GM19438 (cell line): Measurements from ENCODE around the gene PI3.
"Not testable (repeated sequence)": the region's sequence is repeated elsewhere in the genome, so short reads cannot be mapped to it uniquely, and the experiment has no call there.

Source experiments
- ATAC-seq: cut with Tn5 transposase; IDR thresholded peaks from one replicate; pipeline ENCODE4 v1.9.1; 2021; ENCODE audit warnings: low read depth; ENCODE audit not compliant: unreplicated experiment

PI3 gene

GRCh38 chr20:45174434-45175364, at the start of gene PI3:
TSS of gene PI3 (plus strand) at chr20:45174902. CDS start at chr20:45174923, 21 bp downstream.
- no peak for ATAC-seq

- no peak for ATAC-seq
These were observed 46.6 kb upstream of the PI3 start for GRCh38 chr20:45128099-45128498.

GRCh38 chr20:45136911-45137310, 37.8 kb upstream of the PI3 start:
- ATAC-seq = no peak

- no peak for ATAC-seq
These were observed 36.0 kb upstream of the PI3 start for GRCh38 chr20:45138561-45139300.

- not testable (repeated sequence) for ATAC-seq
These were observed 34.8 kb upstream of the PI3 start for GRCh38 chr20:45139733-45140375.

- no peak for ATAC-seq
These were observed 33.9 kb upstream of the PI3 start for GRCh38 chr20:45140836-45141235.

- ATAC-seq = no peak
These were observed 25.6 kb upstream of the PI3 start for GRCh38 chr20:45149062-45149461.

- ATAC-seq = no peak
These were observed 22.3 kb upstream of the PI3 start for GRCh38 chr20:45152405-45152804.

GRCh38 chr20:45153147-45153546, 21.6 kb upstream of the PI3 start:
- no peak for ATAC-seq

GRCh38 chr20:45153752-45154151, 20.9 kb upstream of the PI3 start:
- no peak for ATAC-seq

GRCh38 chr20:45154183-45154582, 20.5 kb upstream of the PI3 start:
- no peak for ATAC-seq

- not testable (repeated sequence) for ATAC-seq
These were observed 19.9 kb upstream of the PI3 start for GRCh38 chr20:45154794-45155193.

GRCh38 chr20:45156713-45157112, 18.0 kb upstream of the PI3 start:
- no peak for ATAC-seq

- no peak for ATAC-seq
These were observed 16.7 kb upstream of the PI3 start for GRCh38 chr20:45157962-45158361.

GRCh38 chr20:45163083-45163803, 11.5 kb upstream of the PI3 start:
- no peak for ATAC-seq

GRCh38 chr20:45164906-45165305, 9.8 kb upstream of the PI3 start:
- ATAC-seq = no peak

- ATAC-seq = no peak
These were observed 1.2 kb upstream of the PI3 start for GRCh38 chr20:45173522-45173921.

- no peak for ATAC-seq
These were observed 2.0 kb downstream of the PI3 start for GRCh38 chr20:45176526-45177267.

- ATAC-seq = no peak
These were observed 4.5 kb downstream of the PI3 start for GRCh38 chr20:45179166-45179565.

GRCh38 chr20:45181639-45182038, 6.9 kb downstream of the PI3 start:
- ATAC-seq = no peak
